DND-41 (cell line): ENCODE data around the gene FXYD4.
"Not testable (repeated sequence)": the region's sequence is repeated elsewhere in the genome, so short reads cannot be mapped to it uniquely, and the experiment has no call there.

Source experiments
- CTCF ChIP-seq: IDR thresholded peaks from 2 replicates; pipeline ENCODE4 v1.5.1; 2012; ENCODE audit warnings: borderline replicate concordance, low read length, moderate library complexity, mild to moderate bottlenecking; ENCODE audit not compliant: poor library complexity, severe bottlenecking; ENCODE audit errors: extremely low read depth
- EZH2 ChIP-seq: IDR thresholded peaks from 3 replicates; pipeline ENCODE4 v1.6.1; 2012; ENCODE audit warnings: borderline replicate concordance, low read depth, mild to moderate bottlenecking, moderate library complexity, low read length, inconsistent platforms; ENCODE audit not compliant: severe bottlenecking

GRCh38 chr10:43421944-43422343, 50.5 kb downstream of the FXYD4 start:
- TF ChIP-seq CTCF, EZH2: not testable (repeated sequence)
